ENCODE results near the gene VPS35L.

The VPS35L gene

DNA sequence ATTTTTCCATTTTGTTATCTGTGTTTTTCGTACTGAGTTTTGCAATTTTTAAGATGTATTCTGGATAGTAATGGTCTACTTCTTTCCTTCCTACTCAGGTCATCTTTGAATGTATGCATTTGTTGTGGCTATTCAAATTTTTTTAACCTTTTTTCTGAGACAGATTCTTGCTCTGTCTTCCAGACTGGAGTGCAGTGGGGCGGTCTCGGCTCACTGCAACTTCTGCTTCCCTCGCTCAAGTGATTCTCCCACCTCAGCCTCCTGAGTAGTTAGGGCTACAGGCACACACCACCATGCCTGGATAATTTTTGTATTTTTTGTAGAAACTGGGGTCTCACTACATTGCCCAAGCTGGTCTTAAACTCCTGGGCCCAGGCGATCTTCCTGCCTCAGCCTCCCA lies 33.6 kb downstream of the VPS35L start:
- Histone ChIP-seq H3K4me3 (no peak overlapping the region), H3K9ac (no peak overlapping the region), H3K4me2 (no peak overlapping the region), H3K4me1 (no peaks in the 10 kb centered on the region), H3K36me3 (peaks cover 18% of the 10 kb centered on the region), H3K9me3 (no peaks in the 10 kb centered on the region), H4K20me1 (no peaks in the 10 kb centered on the region), H3K27me3 (no peaks in the 10 kb centered on the region), H3K27ac (no peak overlapping the region)
- TF ChIP-seq Cebpa-rat (IDR thresholded peaks at IDR 0.05): no peak

DNA sequence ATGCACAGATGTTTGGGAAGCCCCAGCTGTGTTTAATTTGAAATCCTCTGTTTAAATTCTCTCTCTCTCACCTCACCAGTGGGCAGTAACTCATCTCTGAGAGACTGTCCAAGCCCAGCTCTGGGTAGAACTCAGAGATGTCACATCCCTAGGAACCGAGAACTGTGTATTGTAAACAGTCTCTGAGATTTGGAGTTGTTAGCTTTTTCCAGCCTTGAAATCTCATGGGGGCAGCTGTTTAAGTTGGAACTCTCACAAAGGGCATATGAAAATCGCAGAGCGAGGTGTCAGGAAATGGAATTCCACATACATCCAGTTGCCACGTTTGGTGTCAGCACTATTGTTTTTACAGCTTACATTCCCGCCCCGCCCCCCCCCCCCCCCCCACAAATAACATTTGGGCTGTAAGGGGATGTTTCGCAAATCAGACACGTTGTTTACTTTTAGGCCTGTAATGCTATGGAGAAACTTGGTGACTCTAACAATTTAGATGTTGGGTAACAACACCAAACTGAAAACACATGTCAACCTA lies 34.3 kb downstream of the VPS35L start:
- Histone ChIP-seq H3K36me3 (peaks cover 18% of the 10 kb centered on the region), H3K27ac (no peak overlapping the region), H3K9me3 (no peaks in the 10 kb centered on the region), H3K9ac (no peak overlapping the region), H3K4me3 (no peak overlapping the region), H3K4me1 (no peaks in the 10 kb centered on the region), H4K20me1 (no peaks in the 10 kb centered on the region), H3K27me3 (no peaks in the 10 kb centered on the region), H3K4me2 (no peak overlapping the region)
- no peak for TF ChIP-seq Cebpa-rat (IDR thresholded peaks at IDR 0.05)

DNA sequence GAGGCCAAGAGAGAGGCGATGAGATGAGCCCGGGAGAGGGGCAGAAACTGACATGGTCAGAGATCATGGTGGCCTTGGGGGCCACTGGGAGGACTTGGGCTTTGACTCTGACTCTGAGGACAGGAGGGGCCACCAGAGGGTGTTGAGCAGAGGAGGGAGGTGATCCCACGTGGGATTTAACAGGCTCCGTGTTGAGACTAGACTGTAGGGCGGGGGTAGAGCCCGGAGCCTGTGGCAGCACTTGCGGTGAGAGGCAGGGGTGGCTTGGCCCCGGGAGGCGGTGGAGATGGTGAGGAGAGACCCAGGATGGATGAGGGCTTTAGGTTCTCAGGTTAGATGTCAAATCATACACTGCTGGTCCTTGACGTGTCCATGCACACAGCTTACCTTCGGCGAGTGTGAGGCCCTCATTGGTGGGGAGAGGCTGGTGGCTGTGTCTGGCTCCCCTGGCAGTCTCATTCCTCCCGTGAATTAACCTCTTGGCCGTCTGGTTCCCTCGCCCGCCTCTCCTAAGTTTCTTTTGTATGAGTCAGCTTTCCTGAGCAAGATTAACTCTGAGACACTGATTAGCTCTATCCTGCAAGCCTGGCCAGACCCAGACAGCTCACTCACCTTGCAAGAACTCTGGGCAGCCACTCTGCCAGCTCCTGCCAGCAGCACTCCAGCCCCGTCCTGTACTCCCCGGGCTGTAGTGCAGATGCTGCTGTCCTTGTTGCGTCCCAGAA lies 39.7 kb downstream of the VPS35L start:
- no peak for TF ChIP-seq Cebpa-rat (IDR thresholded peaks at IDR 0.05)
- no peaks in the 10 kb centered on the region for H4K20me1 ChIP-seq
- no peaks in the 10 kb centered on the region for H3K4me1 ChIP-seq
- H3K4me3 ChIP-seq: no peak overlapping the region
- no peak overlapping the region for H3K27ac ChIP-seq
- no peaks in the 10 kb centered on the region for H3K9me3 ChIP-seq
- H3K9ac ChIP-seq: no peak overlapping the region
- no peaks in the 10 kb centered on the region for H3K27me3 ChIP-seq
- no peak overlapping the region for H3K4me2 ChIP-seq
- H3K36me3 ChIP-seq: peaks cover 21% of the 10 kb centered on the region

DNA sequence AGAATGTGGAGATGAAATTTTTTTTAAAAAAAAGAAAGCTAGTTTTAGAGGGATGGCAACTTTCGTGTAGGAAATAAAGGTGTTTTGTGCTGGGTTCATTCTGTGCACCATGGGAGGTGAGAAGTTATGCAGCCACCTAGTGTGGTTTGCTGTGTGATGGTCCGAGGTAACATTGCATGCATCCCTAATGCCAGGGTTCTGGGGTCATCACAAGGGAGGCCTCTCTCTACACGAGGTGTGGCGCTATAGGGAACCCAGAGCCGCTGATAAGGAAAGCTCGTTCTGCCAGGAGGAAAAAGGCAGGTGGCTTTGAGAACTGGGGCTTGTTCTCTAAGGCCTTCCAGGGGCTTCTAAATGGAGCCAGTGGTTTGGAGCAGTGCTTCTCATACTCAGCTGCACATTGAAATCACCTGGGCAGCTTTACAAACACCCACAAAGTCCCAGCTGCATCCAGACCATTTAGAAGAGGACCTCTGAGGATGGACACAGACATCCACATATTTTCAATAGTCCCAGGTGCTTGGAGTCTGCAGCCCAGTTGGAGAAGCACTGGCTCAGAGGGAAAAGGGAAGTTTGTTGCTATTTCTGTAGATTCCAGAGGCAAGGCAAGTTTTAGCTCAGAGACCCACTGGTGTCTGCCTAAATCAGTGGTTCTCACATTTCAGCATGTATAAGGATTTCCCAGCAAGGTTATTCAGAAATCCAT lies 43.5 kb downstream of the VPS35L start:
- TF ChIP-seq Cebpa-rat (IDR thresholded peaks at IDR 0.05): no peak
- Histone ChIP-seq H3K9me3 (no peaks in the 10 kb centered on the region), H3K9ac (no peak overlapping the region)

DNA sequence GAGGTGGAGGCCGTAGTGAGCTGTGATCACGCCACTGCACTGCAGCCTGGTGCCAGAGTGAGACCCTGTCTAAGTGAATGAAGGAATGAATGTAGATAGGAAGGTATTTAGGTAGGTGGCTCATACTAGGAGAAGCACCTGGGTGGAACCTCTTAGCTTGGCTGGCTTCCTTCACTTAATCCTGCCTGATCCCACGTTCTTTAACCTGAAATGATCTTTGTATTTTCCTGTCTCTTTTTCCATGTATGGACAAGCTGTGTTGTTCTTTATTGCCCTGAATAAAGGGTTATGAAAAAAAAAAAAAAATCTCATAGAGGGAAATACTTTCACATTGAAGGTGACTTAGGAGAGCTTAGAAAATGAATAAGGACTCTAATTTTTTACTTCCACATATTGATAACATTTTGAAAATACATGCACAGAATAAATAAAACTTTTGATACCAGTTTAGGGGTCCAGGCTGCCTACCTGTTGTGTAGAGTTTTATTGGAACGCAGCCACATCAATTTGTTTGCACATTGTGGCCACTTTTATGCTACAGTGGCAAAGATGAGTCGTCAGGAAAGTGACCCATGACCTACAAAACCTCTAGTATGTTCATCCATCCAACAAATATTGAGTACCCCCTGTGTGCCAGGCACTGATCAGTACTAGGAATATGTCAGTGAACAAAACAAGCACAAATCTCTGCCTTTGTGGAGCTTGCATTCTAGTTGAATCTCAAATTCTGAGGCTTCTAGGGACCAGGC lies 44.6 kb downstream of the VPS35L start:
- H3K36me3 ChIP-seq: 0 out of 2 replicates have a peak, but pooled peaks cover 4% of the 10 kb centered on the region
- no peak overlapping the region for H3K4me2 ChIP-seq
- no peak overlapping the region for H3K27ac ChIP-seq
- H3K9ac ChIP-seq: no peak overlapping the region
- no peaks in the 10 kb centered on the region for H3K9me3 ChIP-seq
- H3K4me3 ChIP-seq: no peak overlapping the region
- no peak for TF ChIP-seq Cebpa-rat (IDR thresholded peaks at IDR 0.05)
- no peaks in the 10 kb centered on the region for H3K27me3 ChIP-seq
- no peaks in the 10 kb centered on the region for H3K4me1 ChIP-seq
- no peaks in the 10 kb centered on the region for H4K20me1 ChIP-seq

More for the DNA sequence above, 43.5 kb downstream of the VPS35L start:
- H3K27me3 ChIP-seq: no peaks in the 10 kb centered on the region
- H3K4me2 ChIP-seq: no peak overlapping the region
- H3K4me3 ChIP-seq: no peak overlapping the region
- H3K36me3 ChIP-seq: 0 out of 2 replicates have a peak, but pooled peaks cover 8% of the 10 kb centered on the region
- H4K20me1 ChIP-seq: no peaks in the 10 kb centered on the region
- H3K27ac ChIP-seq: no peak overlapping the region
- H3K4me1 ChIP-seq: no peaks in the 10 kb centered on the region

DNA sequence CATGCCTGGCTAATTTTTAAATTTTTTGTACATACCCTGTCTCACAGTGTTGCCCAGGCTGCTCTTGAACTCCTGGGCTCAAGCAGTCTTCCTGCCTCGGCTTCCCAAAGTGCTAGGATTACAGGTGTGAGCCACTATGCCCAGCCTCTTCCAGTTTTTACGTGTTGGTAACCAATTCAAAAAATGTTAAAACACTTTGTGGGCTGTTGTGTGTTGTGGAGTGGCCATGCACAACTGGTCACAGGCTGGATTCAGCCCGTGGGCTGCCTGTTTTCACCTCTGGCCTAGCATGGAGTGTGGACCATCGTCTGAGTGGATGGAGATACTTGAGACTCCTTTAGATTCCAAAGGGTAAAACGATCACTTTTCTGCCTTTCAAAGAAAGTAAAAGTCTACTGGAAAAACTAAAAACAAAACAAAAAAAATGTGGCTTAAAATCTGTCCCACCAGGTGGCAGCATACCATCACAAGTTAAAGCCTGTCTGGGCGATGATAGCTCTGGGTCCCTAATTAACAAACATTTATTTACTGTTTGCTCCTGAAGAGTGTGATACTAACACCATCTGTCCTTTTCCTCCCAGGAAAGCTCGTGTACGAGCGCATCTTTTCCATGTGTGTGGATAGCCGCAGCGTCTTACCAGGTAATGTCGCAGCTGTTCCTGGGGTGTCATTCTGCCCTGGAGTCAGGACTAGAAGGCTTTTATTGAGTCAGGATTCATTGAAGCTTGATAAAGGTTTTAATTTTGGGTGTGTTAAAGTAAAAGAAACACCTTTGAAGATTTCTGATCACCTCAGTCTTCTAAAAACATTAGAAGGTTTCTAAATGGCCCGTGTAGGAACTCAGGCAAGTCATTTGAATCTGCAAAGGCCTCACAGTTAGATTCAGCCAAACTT lies 45.8 kb downstream of the VPS35L start:
- Histone ChIP-seq H3K27me3 (no peaks in the 10 kb centered on the region), H3K9me3 (peaks cover 9% of the 10 kb centered on the region; the same call in 1 of the 2 replicates), H4K20me1 (no peaks in the 10 kb centered on the region), H3K36me3 (no peaks in the 10 kb centered on the region), H3K4me2 (no peak overlapping the region), H3K4me3 (no peak overlapping the region), H3K27ac (peak overlapping the region; percentile 37; the same call in 1 of the 2 replicates), H3K9ac (peak overlapping the region; percentile 47; the same call in 1 of the 2 replicates), H3K4me1 (no peaks in the 10 kb centered on the region)
- TF ChIP-seq Cebpa-rat (IDR thresholded peaks at IDR 0.05): no peak

DNA sequence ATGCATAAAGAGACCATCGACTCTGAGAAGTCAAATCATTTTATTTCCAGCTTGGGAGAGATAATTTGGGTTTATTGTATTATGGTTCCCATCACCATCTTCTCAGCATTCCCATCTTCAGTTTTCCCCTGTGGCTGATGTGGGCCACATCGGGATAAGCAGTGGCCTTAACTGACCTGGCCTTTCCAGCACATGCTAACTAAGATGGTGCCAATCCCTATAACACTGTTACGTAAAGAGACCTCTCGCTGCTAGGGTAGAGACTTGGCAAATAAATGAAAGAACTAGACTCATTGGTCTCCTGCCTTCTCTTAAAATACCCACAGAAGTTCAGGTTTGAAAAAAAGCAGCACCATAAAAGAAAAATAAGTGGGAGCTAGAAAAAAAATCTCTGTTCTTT lies 49.4 kb downstream of the VPS35L start:
- no peaks in the 10 kb centered on the region for H3K36me3 ChIP-seq
- no peaks in the 10 kb centered on the region for H4K20me1 ChIP-seq
- H3K27me3 ChIP-seq: no peaks in the 10 kb centered on the region
- no peak overlapping the region for H3K9ac ChIP-seq
- TF ChIP-seq Cebpa-rat (IDR thresholded peaks at IDR 0.05): no peak
- peaks cover 9% of the 10 kb centered on the region; the same call in 1 of the 2 replicates for H3K9me3 ChIP-seq
- no peaks in the 10 kb centered on the region for H3K4me1 ChIP-seq
- no peak overlapping the region for H3K4me2 ChIP-seq
- H3K27ac ChIP-seq: no peak overlapping the region
- no peak overlapping the region for H3K4me3 ChIP-seq

DNA sequence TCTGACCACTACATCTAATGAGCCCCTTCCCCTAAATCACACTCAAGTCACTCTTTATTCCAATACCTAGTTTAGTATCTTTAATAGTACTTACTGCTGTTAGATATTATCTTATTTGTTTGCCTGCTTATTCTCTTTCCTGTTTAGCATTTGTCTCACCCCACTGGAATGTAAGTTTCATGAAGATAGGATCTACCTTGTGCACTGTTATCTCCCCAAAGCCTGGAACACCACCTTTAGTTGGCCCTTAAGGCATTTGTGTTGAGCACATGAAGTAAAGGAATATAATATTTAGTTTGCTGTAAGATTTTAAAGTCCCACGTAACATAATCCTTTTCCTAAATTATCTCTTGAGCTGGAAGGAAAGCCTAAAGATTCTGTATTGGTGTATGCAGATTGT lies 50.2 kb downstream of the VPS35L start:
- Histone ChIP-seq H3K9ac (no peak overlapping the region), H3K4me3 (no peak overlapping the region), H3K27me3 (no peaks in the 10 kb centered on the region), H3K36me3 (no peaks in the 10 kb centered on the region), H3K9me3 (peaks cover 9% of the 10 kb centered on the region; the same call in 1 of the 2 replicates), H4K20me1 (no peaks in the 10 kb centered on the region), H3K4me2 (no peak overlapping the region), H3K4me1 (no peaks in the 10 kb centered on the region), H3K27ac (no peak overlapping the region)
- TF ChIP-seq Cebpa-rat (IDR thresholded peaks at IDR 0.05): no peak

All from BLaER1 (cell line).